CD8-positive, alpha-beta memory T cell (primary cell): ENCODE measurements around the gene BRSK2. TPM values are rescaled to one million over a fixed set of nuclear protein-coding genes. Genes with fewer than 3 reads are reported as not detected.

Experiments
- CTCF ChIA-PET: fragments of 350-600 bp; sonication (Branson Sonifier 250); formaldehyde crosslinking; loops from one replicate; lab custom pipeline; 2021; ENCODE audit warnings: antibody characterized with exemption; lab: Charles Lee
- POLR2A ChIA-PET: fragments of 350-600 bp; sonication (Branson Sonifier 250); formaldehyde crosslinking; loops from one replicate; lab custom pipeline; 2021; ENCODE audit warnings: antibody characterized with exemption; lab: Charles Lee
- DNase-seq, 5 donors: peaks; one replicate each; pipeline versions ENCODE4 v3.0.0 to v3.0.0-alpha.2; 2020 to 2022; ENCODE audit warnings: mixed read lengths in 1 of 5
- H3K27ac ChIP-seq: one replicate; pipeline ENCODE4 v1.7.0; 2013; ENCODE audit warnings: low read depth, mild to moderate bottlenecking, low read length, moderate library complexity
- H3K27me3 ChIP-seq: 2 replicates; pipeline ENCODE4 v1.7.0; 2013; ENCODE audit warnings: low read length, mild to moderate bottlenecking; ENCODE audit not compliant: insufficient read depth, poor library complexity, severe bottlenecking
- H3K36me3 ChIP-seq: 2 replicates; pipeline ENCODE4 v1.7.0; 2013; ENCODE audit warnings: mild to moderate bottlenecking, low read length, moderate library complexity; ENCODE audit not compliant: insufficient read depth
- H3K4me1 ChIP-seq: 2 replicates; pipeline ENCODE4 v1.7.0; 2013; ENCODE audit warnings: mild to moderate bottlenecking, low read length, moderate library complexity; ENCODE audit not compliant: insufficient read depth
- H3K4me3 ChIP-seq: 2 replicates; pipeline ENCODE4 v1.7.0; 2013; ENCODE audit warnings: mild to moderate bottlenecking, low read length
- H3K9me3 ChIP-seq: 2 replicates; pipeline ENCODE4 v1.7.0; 2013; ENCODE audit warnings: mild to moderate bottlenecking, low read length
- H3K27ac Mint-ChIP-seq, 8 donors: one replicate each; pipeline ENCODE4 v1.8.0; 2020 to 2021; ENCODE audit warnings: mixed read lengths in 8 of 8, mild to moderate bottlenecking in 6 of 8, inconsistent platforms in 3 of 8, moderate library complexity in 3 of 8
- H3K27me3 Mint-ChIP-seq, 2 donors: one replicate each; pipeline ENCODE4 v1.8.0; 2020 to 2021; ENCODE audit warnings: mixed read lengths in 2 of 2, mild to moderate bottlenecking in 1 of 2, moderate library complexity in 1 of 2
- H3K36me3 Mint-ChIP-seq, 3 donors: one replicate each; pipeline ENCODE4 v1.8.0; 2020 to 2021; ENCODE audit warnings: mixed read lengths in 3 of 3, inconsistent platforms in 1 of 3, mild to moderate bottlenecking in 1 of 3
- H3K4me1 Mint-ChIP-seq, 3 donors: one replicate each; pipeline ENCODE4 v1.8.0; 2020 to 2021; ENCODE audit warnings: mixed read lengths in 3 of 3, inconsistent platforms in 1 of 3, mild to moderate bottlenecking in 1 of 3
- H3K4me3 Mint-ChIP-seq, 7 donors: one replicate each; pipeline ENCODE4 v1.8.0; 2020 to 2021; ENCODE audit warnings: mixed read lengths in 7 of 7, mild to moderate bottlenecking in 6 of 7, moderate library complexity in 4 of 7, inconsistent platforms in 2 of 7
- H3K9me3 Mint-ChIP-seq, 5 donors: one replicate each; pipeline ENCODE4 v1.8.0; 2020 to 2022; ENCODE audit warnings: mixed read lengths in 5 of 5, mild to moderate bottlenecking in 3 of 5, moderate library complexity in 2 of 5, inconsistent platforms in 1 of 5
- polyA plus RNA-seq: library from polyadenylated mRNA; unstranded; fragments of 300-500 nt; fragmentation: Illumina TruSeq; gene quantifications from one replicate; pipeline ENCODE4 v1.2.3, GENCODE V29; 2021
- total RNA-seq, 2 experiments: library from RNA; stranded (reverse); gene quantifications; one replicate each; pipeline ENCODE4 v1.2.3, GENCODE V29; 2021

Gene BRSK2
- total and polyA plus RNA-seq, 3 experiments from 2014 or later = 0.23 to 0.59 (median 0.35) TPM

DNA sequence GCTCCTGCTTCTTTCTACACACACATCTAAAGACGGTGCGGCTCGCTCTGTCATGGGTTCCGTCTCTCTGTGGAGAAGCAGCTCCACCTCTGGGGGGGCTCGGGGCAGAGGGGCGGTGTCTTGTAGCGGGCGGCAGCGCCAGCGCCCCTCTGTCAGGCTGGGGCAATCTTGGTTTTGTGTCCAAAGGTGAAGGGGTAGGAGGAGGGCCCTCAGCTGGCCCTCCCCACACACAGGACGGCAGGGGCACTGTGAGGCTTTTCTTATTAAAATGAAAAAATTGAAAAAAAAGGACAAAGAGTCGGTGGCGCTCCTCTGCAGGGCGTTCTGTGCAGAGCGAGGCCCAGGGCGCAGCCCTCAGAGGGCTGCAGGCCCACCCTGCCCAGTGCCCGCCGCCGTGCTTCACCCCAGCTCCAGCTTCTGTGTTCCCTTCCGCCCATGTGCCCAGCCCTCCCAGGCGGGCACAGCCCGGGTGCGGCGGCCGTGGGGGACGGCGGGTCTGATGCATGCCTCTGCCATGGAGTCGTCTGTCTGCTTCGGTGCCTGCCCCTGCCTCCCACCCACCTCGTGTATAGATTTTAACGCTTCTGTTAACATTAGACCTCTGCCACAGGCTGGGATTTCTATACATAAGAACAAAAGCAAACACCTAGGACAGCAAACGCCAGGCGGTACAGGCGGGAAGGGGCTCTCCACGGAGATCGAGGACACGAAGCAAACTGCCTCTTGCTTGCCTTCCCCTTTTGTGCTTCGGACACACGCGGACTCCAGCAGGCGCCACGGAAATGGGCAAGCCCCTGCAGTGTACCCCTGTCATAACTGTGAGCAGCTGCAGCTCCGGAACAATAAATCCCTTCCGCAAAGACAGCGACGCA is 72.3 kb downstream of the BRSK2 start:
- no peaks in the 10 kb centered on the region for H3K36me3 ChIP-seq
- Mint-ChIP-seq H3K9me3 (no peaks in the 10 kb centered on the region), H3K4me1 (peaks cover 0 to 3% (median 3%) of the 10 kb centered on the region in 3 donors), H3K27ac (no peak overlapping the region), H3K36me3 (peaks cover 0 to 13% (median 0%) of the 10 kb centered on the region in 3 donors), H3K27me3 (peaks cover 0 to 2% of the 10 kb centered on the region in 2 donors), H3K4me3 (peak overlapping the region in 1 of 7 donors; percentile 51)
- H3K4me1 ChIP-seq = no peaks in the 10 kb centered on the region
- H3K4me3 ChIP-seq = no peak overlapping the region
- DNase-seq = no peak
- ChIA-PET CTCF (no interaction called here), POLR2A (no interaction called here)
- H3K27ac ChIP-seq = no peak overlapping the region
- no peaks in the 10 kb centered on the region for H3K27me3 ChIP-seq
- no peaks in the 10 kb centered on the region for H3K9me3 ChIP-seq

DNA sequence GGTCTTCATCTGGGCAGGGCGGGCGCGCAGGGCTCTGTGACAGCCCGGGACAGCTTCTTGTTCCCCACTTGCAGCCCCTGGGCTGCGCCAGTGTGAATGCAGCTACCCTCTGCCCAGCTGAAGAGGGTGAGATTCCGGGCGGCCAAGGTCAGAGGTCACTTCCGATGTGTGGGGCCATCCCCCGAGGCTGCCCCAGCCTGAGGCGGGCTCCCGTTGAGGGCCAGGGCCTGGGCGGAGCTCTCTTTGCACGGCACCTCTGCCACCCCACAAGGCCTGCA is 72.9 kb downstream of the BRSK2 start:
- Mint-ChIP-seq H3K9me3 (no peaks in the 10 kb centered on the region), H3K27ac (no peak overlapping the region), H3K4me1 (peaks cover 0 to 3% (median 3%) of the 10 kb centered on the region in 3 donors), H3K36me3 (peaks cover 0 to 18% (median 0%) of the 10 kb centered on the region in 3 donors), H3K27me3 (peaks cover 0 to 2% of the 10 kb centered on the region in 2 donors), H3K4me3 (no peak overlapping the region)
- ChIA-PET CTCF (no interaction called here), POLR2A (no interaction called here)
- no peaks in the 10 kb centered on the region for H3K27me3 ChIP-seq
- H3K27ac ChIP-seq = no peak overlapping the region
- H3K4me1 ChIP-seq = no peaks in the 10 kb centered on the region
- H3K36me3 ChIP-seq = no peaks in the 10 kb centered on the region
- no peaks in the 10 kb centered on the region for H3K9me3 ChIP-seq
- no peak for DNase-seq
- H3K4me3 ChIP-seq = no peak overlapping the region

DNA sequence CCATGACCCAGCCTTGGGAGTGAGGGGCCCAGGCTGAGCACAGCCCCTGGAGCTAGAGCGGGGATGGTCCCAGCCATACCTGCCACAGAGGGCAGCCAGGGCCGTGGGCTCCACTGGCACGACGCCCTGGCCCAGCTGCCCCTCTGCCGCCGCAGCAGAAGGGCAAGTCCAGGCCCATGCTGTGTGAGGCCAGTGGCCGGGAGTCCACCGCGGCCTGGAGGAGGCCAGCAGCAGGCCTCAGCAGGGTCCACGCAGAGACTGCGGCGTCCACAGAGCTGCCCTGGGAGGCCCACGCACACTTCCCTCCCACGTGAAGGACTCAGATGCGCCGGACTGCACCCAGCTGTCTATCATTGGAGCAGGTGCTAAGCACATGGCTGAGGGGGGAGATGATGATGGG is 73.3 kb downstream of the BRSK2 start:
- Histone ChIP-seq H3K4me1 (no peaks in the 10 kb centered on the region), H3K4me3 (no peak overlapping the region), H3K36me3 (no peaks in the 10 kb centered on the region), H3K27me3 (no peaks in the 10 kb centered on the region), H3K9me3 (no peaks in the 10 kb centered on the region), H3K27ac (no peak overlapping the region)
- H3K27ac Mint-ChIP-seq = no peak overlapping the region
- H3K4me1 Mint-ChIP-seq = peaks cover 0 to 3% (median 3%) of the 10 kb centered on the region in 3 donors
- ChIA-PET POLR2A (no interaction called here), CTCF (no interaction called here)
- DNase-seq = no peak
- H3K36me3 Mint-ChIP-seq = peaks cover 0 to 21% (median 0%) of the 10 kb centered on the region in 3 donors
- no peak overlapping the region for H3K4me3 Mint-ChIP-seq
- H3K9me3 Mint-ChIP-seq = no peaks in the 10 kb centered on the region
- H3K27me3 Mint-ChIP-seq = peaks cover 0 to 2% of the 10 kb centered on the region in 2 donors

DNA sequence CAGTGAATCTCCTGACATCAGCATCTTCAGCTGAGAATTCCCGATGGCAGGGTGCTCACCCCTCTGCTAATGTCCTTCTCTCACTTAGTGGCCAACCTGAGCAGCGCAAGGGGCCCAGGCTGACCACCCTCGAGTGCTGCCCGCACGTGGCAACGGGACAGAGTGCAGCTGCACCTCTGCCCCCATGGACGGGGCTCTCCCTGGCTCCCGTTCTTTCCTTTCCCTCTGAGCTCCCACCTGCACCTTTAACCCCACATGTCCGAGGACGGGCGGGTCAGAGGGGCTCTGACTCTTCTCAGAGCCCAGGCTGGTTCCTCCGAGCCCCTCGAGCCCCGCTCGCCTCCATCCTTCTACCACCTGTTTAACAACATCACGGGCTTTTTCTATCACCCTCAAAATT is 77.0 kb downstream of the BRSK2 start:
- no peaks in the 10 kb centered on the region for H3K27me3 ChIP-seq
- H3K9me3 ChIP-seq = no peaks in the 10 kb centered on the region
- Mint-ChIP-seq H3K36me3 (peaks cover 0 to 52% (median 3%) of the 10 kb centered on the region in 3 donors), H3K27ac (no peak overlapping the region), H3K9me3 (no peaks in the 10 kb centered on the region), H3K4me1 (peaks cover 0 to 3% (median 3%) of the 10 kb centered on the region in 3 donors), H3K4me3 (no peak overlapping the region), H3K27me3 (no peaks in the 10 kb centered on the region)
- H3K27ac ChIP-seq = no peak overlapping the region
- ChIA-PET CTCF (no interaction called here), POLR2A (interaction anchor here (1.0 kb wide), 1 partner anchor 9 kb away, joined by 3 read pairs; no protein-coding TSS in a partner anchor)
- no peak overlapping the region for H3K4me3 ChIP-seq
- no peaks in the 10 kb centered on the region for H3K36me3 ChIP-seq
- no peaks in the 10 kb centered on the region for H3K4me1 ChIP-seq
- no peak for DNase-seq

DNA sequence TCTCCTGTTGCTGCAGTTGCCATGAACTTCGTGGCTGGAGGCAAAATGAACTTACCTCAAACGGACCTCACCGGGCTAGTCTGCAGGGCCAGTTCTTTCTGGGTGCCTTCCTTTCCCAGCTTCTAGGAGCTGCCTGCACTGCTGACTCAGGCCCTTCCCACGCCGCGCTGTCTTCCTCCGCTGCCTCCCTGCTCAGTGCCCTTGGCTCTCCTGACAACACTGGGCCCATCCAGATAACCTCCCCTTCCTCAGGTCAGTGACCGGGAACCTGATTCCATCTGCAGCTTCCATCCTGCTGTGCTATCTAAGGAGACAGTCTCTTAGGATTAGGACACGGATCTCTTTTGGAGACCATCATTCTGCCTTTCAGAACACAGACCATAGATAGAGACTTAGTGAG is 77.5 kb downstream of the BRSK2 start:
- Histone ChIP-seq H3K4me3 (no peak overlapping the region), H3K4me1 (no peaks in the 10 kb centered on the region), H3K27me3 (no peaks in the 10 kb centered on the region), H3K9me3 (no peaks in the 10 kb centered on the region), H3K36me3 (no peaks in the 10 kb centered on the region), H3K27ac (no peak overlapping the region)
- ChIA-PET CTCF (no interaction called here), POLR2A (interaction anchor here (1.0 kb wide), 1 partner anchor 9 kb away, joined by 3 read pairs; no protein-coding TSS in a partner anchor)
- no peaks in the 10 kb centered on the region for H3K9me3 Mint-ChIP-seq
- DNase-seq = no peak
- H3K4me1 Mint-ChIP-seq = peaks cover 0 to 3% (median 3%) of the 10 kb centered on the region in 3 donors
- peak overlapping the region in 2 of 8 donors; percentile 47 to 74 for H3K27ac Mint-ChIP-seq
- H3K4me3 Mint-ChIP-seq = no peak overlapping the region
- no peaks in the 10 kb centered on the region for H3K27me3 Mint-ChIP-seq
- peaks cover 0 to 55% (median 3%) of the 10 kb centered on the region in 3 donors for H3K36me3 Mint-ChIP-seq

DNA sequence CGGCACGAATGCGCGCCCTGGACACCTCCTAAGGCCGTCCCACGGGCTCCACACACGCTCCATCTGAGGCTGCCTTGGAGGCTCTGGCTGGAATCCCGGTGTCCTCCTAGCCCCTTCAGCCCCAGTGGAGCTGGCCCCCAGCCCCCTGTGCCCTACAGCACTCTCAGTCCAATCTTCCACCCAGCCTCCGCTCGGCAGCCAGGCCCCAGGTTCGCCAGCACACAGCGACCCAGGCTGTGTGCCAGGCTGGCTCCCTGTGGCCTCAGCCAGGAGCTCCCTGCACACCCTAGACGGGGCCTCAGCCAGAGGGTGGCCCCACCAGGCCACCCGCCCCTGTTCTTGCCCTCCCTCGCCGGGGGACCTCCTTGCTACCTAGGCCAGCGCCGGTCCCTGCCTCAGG is 78.3 kb downstream of the BRSK2 start:
- Histone ChIP-seq H3K36me3 (no peaks in the 10 kb centered on the region), H3K4me1 (no peaks in the 10 kb centered on the region), H3K27ac (no peak overlapping the region), H3K27me3 (no peaks in the 10 kb centered on the region), H3K9me3 (no peaks in the 10 kb centered on the region), H3K4me3 (no peak overlapping the region)
- no peak overlapping the region for H3K27ac Mint-ChIP-seq
- peaks cover 0 to 58% (median 3%) of the 10 kb centered on the region in 3 donors for H3K36me3 Mint-ChIP-seq
- H3K4me3 Mint-ChIP-seq = no peak overlapping the region
- DNase-seq = no peak
- H3K27me3 Mint-ChIP-seq = no peaks in the 10 kb centered on the region
- no peaks in the 10 kb centered on the region for H3K9me3 Mint-ChIP-seq
- POLR2A ChIA-PET = no interaction called here
- H3K4me1 Mint-ChIP-seq = peaks cover 0 to 3% (median 3%) of the 10 kb centered on the region in 3 donors
- CTCF ChIA-PET = no interaction called here

DNA sequence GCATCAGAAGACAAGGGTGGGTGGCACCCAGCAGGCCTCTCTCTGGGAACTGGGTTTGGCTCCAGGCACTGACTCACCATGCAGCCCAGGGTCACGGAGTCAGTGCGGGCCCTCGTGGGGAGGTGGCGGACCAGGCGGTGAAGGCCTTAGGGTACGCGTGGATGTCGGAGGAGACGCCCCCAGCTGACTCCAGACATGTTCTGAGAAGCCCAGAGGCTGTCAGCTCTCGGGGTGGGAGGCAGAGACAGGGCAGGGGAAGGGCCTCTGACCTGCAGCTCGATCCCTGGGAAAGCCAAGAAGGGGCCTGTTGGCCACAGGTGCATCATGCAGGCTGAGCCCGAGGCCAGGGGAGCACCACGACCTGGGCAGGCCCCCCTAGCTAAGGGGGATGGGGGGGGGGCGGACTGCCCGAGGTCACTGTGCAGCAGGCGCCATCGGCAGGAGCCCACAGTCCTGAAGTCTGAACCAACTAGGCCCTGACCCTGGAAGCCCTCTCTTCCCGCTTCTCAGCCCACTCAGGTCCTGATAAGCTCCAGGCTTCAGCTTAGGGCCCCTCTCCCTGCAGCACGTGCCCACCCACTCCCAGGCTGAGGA is 78.8 kb downstream of the BRSK2 start:
- H3K9me3 ChIP-seq = no peaks in the 10 kb centered on the region
- Mint-ChIP-seq H3K27me3 (no peaks in the 10 kb centered on the region), H3K9me3 (no peaks in the 10 kb centered on the region), H3K27ac (no peak overlapping the region), H3K4me1 (peaks cover 0 to 3% (median 3%) of the 10 kb centered on the region in 3 donors), H3K36me3 (peaks cover 0 to 63% (median 3%) of the 10 kb centered on the region in 3 donors), H3K4me3 (no peak overlapping the region)
- H3K36me3 ChIP-seq = no peaks in the 10 kb centered on the region
- H3K27me3 ChIP-seq = no peaks in the 10 kb centered on the region
- POLR2A ChIA-PET = no interaction called here
- no peak overlapping the region for H3K27ac ChIP-seq
- CTCF ChIA-PET = no interaction called here
- H3K4me1 ChIP-seq = no peaks in the 10 kb centered on the region
- DNase-seq = no peak
- H3K4me3 ChIP-seq = no peak overlapping the region

DNA sequence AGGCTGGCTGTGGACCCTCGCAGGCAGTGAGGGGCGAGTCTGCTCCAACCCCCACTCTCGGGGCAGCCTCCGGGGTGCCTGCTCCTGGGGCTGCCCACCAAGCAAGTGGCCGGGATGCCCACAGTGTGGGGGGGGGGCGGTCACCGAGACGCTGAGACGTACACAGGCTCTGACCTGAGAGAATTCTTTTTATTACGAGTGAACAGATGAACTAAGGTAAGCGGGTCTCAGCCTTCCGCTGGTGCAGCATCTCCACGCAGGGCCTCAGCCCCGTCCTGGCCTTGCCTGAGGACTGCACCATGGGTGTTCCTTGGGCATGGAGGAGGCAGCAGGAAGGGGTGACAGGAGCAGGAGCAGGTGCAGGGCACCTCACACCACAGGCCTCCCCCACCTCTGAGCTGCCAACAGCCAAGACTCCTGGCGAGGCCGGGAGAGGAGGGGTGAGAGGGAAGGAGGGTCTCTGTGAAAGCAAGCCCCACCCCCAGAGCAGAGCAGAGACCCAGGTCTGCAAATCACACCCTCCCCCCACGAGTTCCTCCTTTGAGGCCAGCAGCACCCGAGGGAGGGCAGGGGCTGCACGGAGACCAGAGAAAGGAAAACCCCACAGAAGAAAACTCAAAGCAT is 79.7 kb downstream of the BRSK2 start:
- POLR2A ChIA-PET = interaction anchor here (0.6 kb wide), 1 partner anchor 33 kb away, joined by 3 read pairs; no protein-coding TSS in a partner anchor
- Mint-ChIP-seq H3K36me3 (peaks cover 3 to 70% (median 3%) of the 10 kb centered on the region in 3 donors), H3K4me3 (no peak overlapping the region), H3K4me1 (peaks cover 0 to 3% (median 3%) of the 10 kb centered on the region in 3 donors), H3K27me3 (no peaks in the 10 kb centered on the region), H3K9me3 (no peaks in the 10 kb centered on the region), H3K27ac (no peak overlapping the region)
- Histone ChIP-seq H3K27me3 (no peaks in the 10 kb centered on the region), H3K36me3 (peaks cover under 1% of the 10 kb centered on the region), H3K9me3 (no peaks in the 10 kb centered on the region), H3K4me3 (no peak overlapping the region), H3K4me1 (no peaks in the 10 kb centered on the region), H3K27ac (no peak overlapping the region)
- no peak for DNase-seq
- CTCF ChIA-PET = no interaction called here
